Naive thymus-derived CD4-positive, alpha-beta T cell (primary cell): ENCODE measurements around the gene NELL2. TPM values are rescaled to one million over a fixed set of nuclear protein-coding genes. Genes with fewer than 3 reads are reported as not detected.

Experiments used
- ATAC-seq: fragments of 150-1000 bp; cut with Tn5 transposase; 2 replicates; pipeline ENCODE4 v1.10.0; 2021; ENCODE audit warnings: mild to moderate bottlenecking, moderate library complexity
- CTCF ChIA-PET: fragments of 350-600 bp; sonication (Branson Sonifier 250); formaldehyde crosslinking; loops from one replicate; lab custom pipeline; 2021; ENCODE audit warnings: antibody characterized with exemption; lab: Charles Lee
- POLR2A ChIA-PET: fragments of 350-600 bp; sonication (Branson Sonifier 250); formaldehyde crosslinking; loops from one replicate; lab custom pipeline; 2021; ENCODE audit warnings: antibody characterized with exemption, inconsistent platforms; lab: Charles Lee
- DNase-seq, 9 donors: peaks; one replicate each; pipeline versions ENCODE4 v3.0.0 to v3.0.0-alpha.2; 2020 to 2022; ENCODE audit warnings: mixed read lengths in 1 of 9
- H3K27ac ChIP-seq: one replicate; pipeline ENCODE4 v1.7.0; 2013; ENCODE audit warnings: mild to moderate bottlenecking, low read depth, low read length, moderate library complexity
- H3K27me3 ChIP-seq, 2 donors: one replicate each; pipeline ENCODE4 v1.7.0; 2013; ENCODE audit warnings: low read length in 2 of 2, mild to moderate bottlenecking in 2 of 2, moderate library complexity in 2 of 2; ENCODE audit not compliant: control insufficient read depth in 2 of 2, insufficient read depth in 2 of 2
- H3K36me3 ChIP-seq, 3 experiments: 1 replicate in 2 of 3; 2 replicates in 1 of 3; pipeline ENCODE4 v1.7.0; 2013; ENCODE audit warnings: low read length in 3 of 3, mild to moderate bottlenecking in 3 of 3, moderate library complexity in 1 of 3; ENCODE audit not compliant: insufficient read depth in 3 of 3, control insufficient read depth in 2 of 3
- H3K4me1 ChIP-seq, 2 donors: one replicate each; pipeline ENCODE4 v1.7.0; 2013; ENCODE audit warnings: low read length in 2 of 2, mild to moderate bottlenecking in 2 of 2, moderate library complexity in 1 of 2; ENCODE audit not compliant: control insufficient read depth in 2 of 2, insufficient read depth in 2 of 2
- H3K4me3 ChIP-seq: 2 replicates; pipeline ENCODE4 v1.7.0; 2013; ENCODE audit warnings: mild to moderate bottlenecking, low read length
- H3K9me3 ChIP-seq, 3 experiments: 1 replicate in 2 of 3; 2 replicates in 1 of 3; pipeline ENCODE4 v1.7.0; 2013; ENCODE audit warnings: low read length in 3 of 3; ENCODE audit not compliant: control insufficient read depth in 2 of 3
- H3K27ac Mint-ChIP-seq, 9 donors: one replicate each; pipeline ENCODE4 v1.8.0; 2020 to 2022; ENCODE audit warnings: mixed read lengths in 9 of 9, mild to moderate bottlenecking in 8 of 9, moderate library complexity in 5 of 9, inconsistent platforms in 2 of 9
- H3K27me3 Mint-ChIP-seq, 5 donors: one replicate each; pipeline ENCODE4 v1.8.0; 2021 to 2022; ENCODE audit warnings: mixed read lengths in 5 of 5, mild to moderate bottlenecking in 1 of 5
- H3K36me3 Mint-ChIP-seq, 5 donors: one replicate each; pipeline ENCODE4 v1.8.0; 2020 to 2022; ENCODE audit warnings: mixed read lengths in 5 of 5, mild to moderate bottlenecking in 3 of 5, inconsistent platforms in 1 of 5
- H3K4me1 Mint-ChIP-seq, 7 donors: one replicate each; pipeline ENCODE4 v1.8.0; 2020 to 2022; ENCODE audit warnings: mixed read lengths in 7 of 7, mild to moderate bottlenecking in 3 of 7, inconsistent platforms in 1 of 7
- H3K4me3 Mint-ChIP-seq, 10 donors: one replicate each; pipeline ENCODE4 v1.8.0; 2020 to 2022; ENCODE audit warnings: mild to moderate bottlenecking in 10 of 10, mixed read lengths in 10 of 10, moderate library complexity in 6 of 10, inconsistent platforms in 2 of 10
- H3K9me3 Mint-ChIP-seq, 11 donors: one replicate each; pipeline ENCODE4 v1.8.0; 2020 to 2022; ENCODE audit warnings: mixed read lengths in 11 of 11, mild to moderate bottlenecking in 4 of 11, inconsistent platforms in 1 of 11, moderate library complexity in 1 of 11
- intact Hi-C, 2 donors: fragments of 100-400 bp; cut with micrococcal nuclease; formaldehyde crosslinking; loops; one replicate each; pipeline ENCODE4 v1.15.1; 2023
- polyA plus RNA-seq, 2 donors: library from polyadenylated mRNA; unstranded; fragments of 300-500 nt; fragmentation: Illumina TruSeq; gene quantifications; one replicate each; pipeline ENCODE4 v1.2.3, GENCODE V29; 2021
- total RNA-seq, 6 experiments: library from RNA in 5 of 6; stranded (reverse) in 5 of 6; gene quantifications; 1 replicate in 5 of 6; 2 replicates in 1 of 6; pipeline ENCODE4 v1.2.3 and lab custom pipeline; 2021 to 2026

NELL2 gene
- total and polyA plus RNA-seq, 7 experiments from 2014 or later: 60.9 to 414 (median 228) TPM

DNA sequence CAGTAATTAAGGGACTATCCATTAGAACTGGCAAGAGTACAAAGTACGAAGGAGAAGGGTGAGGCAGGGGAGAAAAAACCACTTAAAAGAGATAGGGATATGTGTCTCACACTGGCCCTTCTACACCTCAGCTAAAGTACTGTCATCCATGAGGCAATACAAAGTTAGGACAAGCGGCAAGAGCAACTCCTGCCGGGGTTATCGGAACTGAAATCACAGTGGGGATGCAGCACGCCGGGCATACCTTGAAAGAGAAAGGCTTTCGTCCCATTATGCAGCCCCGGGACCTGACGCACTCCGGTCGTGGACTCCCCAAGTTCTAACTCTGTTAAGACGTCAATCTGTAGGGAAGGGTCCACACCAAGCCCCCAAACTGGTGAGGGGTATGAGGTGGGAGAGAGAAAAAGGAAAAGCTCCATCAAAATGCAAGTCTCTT, 1.1 kb downstream of the NELL2 start:
- Histone ChIP-seq H3K4me1 (peaks cover 7 to 12% of the 10 kb centered on the region in 2 donors), H3K36me3 (peaks cover 0 to 11% (median 0%) of the 10 kb centered on the region in 3 experiments), H3K27me3 (no peaks in the 10 kb centered on the region), H3K4me3 (peak overlapping the region; percentile 58), H3K27ac (peak overlapping the region; percentile 78), H3K9me3 (no peaks in the 10 kb centered on the region)
- ATAC-seq (peak; percentile 8), DNase-seq (peak in 8 of 9 donors; percentile 6 to 32 (median 25))
- Mint-ChIP-seq H3K4me1 (peaks cover 20 to 52% (median 41%) of the 10 kb centered on the region in 7 donors), H3K27ac (peak overlapping the region; percentile 82 to 95 (median 89)), H3K4me3 (peak overlapping the region; percentile 91 to 100 (median 96)), H3K9me3 (peaks cover under 1 to 30% (median 17%) of the 10 kb centered on the region in 11 donors), H3K36me3 (peaks cover 11 to 25% (median 12%) of the 10 kb centered on the region in 5 donors), H3K27me3 (peaks cover 0 to 44% (median 23%) of the 10 kb centered on the region in 5 donors)
- intact Hi-C loops: loop anchor here (1.0 to 5.0 kb wide), 8 partner anchors 11 to 343 kb away; no protein-coding TSS in a partner anchor
- POLR2A ChIA-PET: interaction anchor here (0.7 to 7.4 kb wide), 22 partner anchors 10 to 103 kb away, joined by 3 to 81 read pairs (median 6); no protein-coding TSS in a partner anchor
- CTCF ChIA-PET: interaction anchor here (0.6 to 7.5 kb wide), 12 partner anchors 12 to 111 kb away, joined by 3 to 99 read pairs (median 11); no protein-coding TSS in a partner anchor

DNA sequence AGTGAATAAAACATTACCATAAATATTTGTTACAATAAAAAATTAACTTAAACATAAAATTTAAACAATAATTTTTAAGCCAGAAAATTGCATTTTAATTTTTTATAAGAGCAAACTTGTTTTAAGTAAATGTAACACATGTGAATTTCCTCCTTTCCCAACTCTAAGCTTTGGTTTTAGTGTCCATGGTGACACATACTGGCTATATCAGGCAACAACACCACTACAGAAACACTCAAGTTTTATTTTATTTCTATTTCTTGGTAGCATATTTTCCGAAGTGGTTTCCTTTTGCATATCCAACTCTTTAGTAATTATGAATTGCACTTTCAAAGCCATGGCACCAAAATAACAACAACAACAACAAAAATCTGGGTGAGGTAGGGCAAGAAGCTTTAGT, 2.2 kb downstream of the NELL2 start:
- Mint-ChIP-seq H3K27me3 (peaks cover 0 to 38% (median 23%) of the 10 kb centered on the region in 5 donors), H3K4me1 (peaks cover 24 to 61% (median 52%) of the 10 kb centered on the region in 7 donors), H3K27ac (peak overlapping the region; percentile 66 to 95 (median 89)), H3K36me3 (peaks cover 14 to 36% (median 23%) of the 10 kb centered on the region in 5 donors), H3K4me3 (peak overlapping the region; percentile 91 to 100 (median 96)), H3K9me3 (peaks cover 0 to 27% (median 23%) of the 10 kb centered on the region in 11 donors)
- Histone ChIP-seq H3K4me3 (peak overlapping the region; percentile 58), H3K27me3 (no peaks in the 10 kb centered on the region), H3K27ac (peak overlapping the region; percentile 78), H3K9me3 (no peaks in the 10 kb centered on the region), H3K36me3 (peaks cover 0 to 11% (median 0%) of the 10 kb centered on the region in 3 experiments), H3K4me1 (peaks cover 7 to 12% of the 10 kb centered on the region in 2 donors)
- ChIA-PET CTCF (interaction anchor here (0.7 to 7.5 kb wide), 16 partner anchors 10 to 114 kb away, joined by 3 to 99 read pairs (median 6); no protein-coding TSS in a partner anchor), POLR2A (interaction anchor here (1.3 to 7.4 kb wide), 13 partner anchors 12 to 98 kb away, joined by 4 to 81 read pairs (median 9); no protein-coding TSS in a partner anchor)
- intact Hi-C loops: loop anchor here (1.0 to 2.0 kb wide), 6 partner anchors 10 to 100 kb away; no protein-coding TSS in a partner anchor
- ATAC-seq: peak; percentile 38
- peak in 7 of 9 donors; percentile 19 to 59 (median 35) for DNase-seq

DNA sequence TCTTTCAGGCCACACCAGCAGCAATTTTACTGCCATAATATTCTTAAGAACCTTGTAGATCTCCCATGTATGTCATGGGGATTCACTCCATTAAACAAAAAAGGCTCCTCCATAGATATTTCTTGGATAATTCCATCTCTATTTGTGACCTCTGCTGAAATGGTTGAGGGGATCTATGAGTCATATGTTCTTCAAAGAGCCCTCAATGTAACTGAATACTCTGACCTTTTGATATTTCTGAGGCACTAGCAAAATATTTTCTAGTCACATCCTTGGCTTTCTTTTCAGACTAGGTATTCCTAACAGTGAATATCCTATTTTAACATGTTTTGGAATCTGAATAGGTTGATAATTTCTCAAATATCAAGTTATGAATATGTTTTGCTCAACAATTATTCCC, 6.6 kb downstream of the NELL2 start:
- Mint-ChIP-seq H3K9me3 (peaks cover 2 to 58% (median 35%) of the 10 kb centered on the region in 11 donors), H3K27ac (peak overlapping the region in 6 of 9 donors; percentile 34 to 82 (median 58)), H3K36me3 (peaks cover 20 to 68% (median 52%) of the 10 kb centered on the region in 5 donors), H3K27me3 (peaks cover 0 to 19% (median 2%) of the 10 kb centered on the region in 5 donors), H3K4me3 (peak overlapping the region in 3 of 10 donors; percentile 40 to 91 (median 44)), H3K4me1 (peaks cover 11 to 70% (median 48%) of the 10 kb centered on the region in 7 donors)
- no peak for DNase-seq
- no peak for ATAC-seq
- Histone ChIP-seq H3K27ac (no peak overlapping the region), H3K4me3 (no peak overlapping the region), H3K9me3 (no peaks in the 10 kb centered on the region), H3K36me3 (no peaks in the 10 kb centered on the region), H3K4me1 (peaks cover 4 to 12% of the 10 kb centered on the region in 2 donors), H3K27me3 (no peaks in the 10 kb centered on the region)
- intact Hi-C loops: no loop called here
- CTCF ChIA-PET: no interaction called here
- POLR2A ChIA-PET: interaction anchor here (0.5 to 3.2 kb wide), 6 partner anchors 9 to 361 kb away, joined by 3 to 20 read pairs (median 4); no protein-coding TSS in a partner anchor

DNA sequence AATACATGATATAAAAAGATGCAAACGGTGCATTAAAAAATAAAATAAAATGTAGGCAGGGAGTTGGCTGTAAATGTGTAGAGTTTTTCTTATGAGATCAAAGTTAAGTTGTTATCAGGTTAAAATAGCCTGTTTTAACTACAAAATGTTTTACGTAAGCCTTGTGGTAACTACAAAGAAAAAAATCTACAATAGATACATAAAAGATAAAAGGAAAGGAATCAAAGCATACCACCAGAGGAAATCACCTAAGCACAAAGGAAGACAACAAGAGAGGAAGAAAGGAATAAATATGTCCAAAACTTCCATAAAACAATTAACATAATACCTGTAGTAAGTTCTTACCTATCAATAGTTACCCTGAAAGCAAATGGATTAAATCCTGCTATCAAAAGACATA, 12.2 kb downstream of the NELL2 start:
- Mint-ChIP-seq H3K27me3 (no peaks in the 10 kb centered on the region), H3K4me1 (peaks cover 7 to 78% (median 35%) of the 10 kb centered on the region in 7 donors), H3K9me3 (peaks cover 3 to 74% (median 34%) of the 10 kb centered on the region in 11 donors), H3K36me3 (peaks cover 12 to 67% (median 54%) of the 10 kb centered on the region in 5 donors), H3K27ac (peak overlapping the region; percentile 3 to 98 (median 76)), H3K4me3 (peak overlapping the region in 9 of 10 donors; percentile 2 to 62 (median 50))
- POLR2A ChIA-PET: interaction anchor here (0.6 to 3.5 kb wide), 13 partner anchors 10 to 52 kb away, joined by 3 to 21 read pairs (median 3); partner anchors contain the start of gene NELL2
- H3K4me3 ChIP-seq: no peak overlapping the region
- H3K27me3 ChIP-seq: no peaks in the 10 kb centered on the region
- ATAC-seq (peak; percentile 89), DNase-seq (peak in 6 of 9 donors; percentile 40 to 79 (median 68))
- CTCF ChIA-PET: interaction anchor here (0.8 to 1.3 kb wide), 3 partner anchors 10 to 52 kb away, joined by 3 to 5 read pairs (median 5); partner anchors contain the start of gene NELL2
- intact Hi-C loops: loop anchor here (1.0 kb wide), 2 partner anchors 10 to 16 kb away; no protein-coding TSS in a partner anchor
- peaks cover 7 to 34% of the 10 kb centered on the region in 2 donors for H3K4me1 ChIP-seq
- no peak overlapping the region for H3K27ac ChIP-seq
- H3K9me3 ChIP-seq: peaks cover 0 to 10% (median 0%) of the 10 kb centered on the region in 3 experiments
- H3K36me3 ChIP-seq: no peaks in the 10 kb centered on the region

DNA sequence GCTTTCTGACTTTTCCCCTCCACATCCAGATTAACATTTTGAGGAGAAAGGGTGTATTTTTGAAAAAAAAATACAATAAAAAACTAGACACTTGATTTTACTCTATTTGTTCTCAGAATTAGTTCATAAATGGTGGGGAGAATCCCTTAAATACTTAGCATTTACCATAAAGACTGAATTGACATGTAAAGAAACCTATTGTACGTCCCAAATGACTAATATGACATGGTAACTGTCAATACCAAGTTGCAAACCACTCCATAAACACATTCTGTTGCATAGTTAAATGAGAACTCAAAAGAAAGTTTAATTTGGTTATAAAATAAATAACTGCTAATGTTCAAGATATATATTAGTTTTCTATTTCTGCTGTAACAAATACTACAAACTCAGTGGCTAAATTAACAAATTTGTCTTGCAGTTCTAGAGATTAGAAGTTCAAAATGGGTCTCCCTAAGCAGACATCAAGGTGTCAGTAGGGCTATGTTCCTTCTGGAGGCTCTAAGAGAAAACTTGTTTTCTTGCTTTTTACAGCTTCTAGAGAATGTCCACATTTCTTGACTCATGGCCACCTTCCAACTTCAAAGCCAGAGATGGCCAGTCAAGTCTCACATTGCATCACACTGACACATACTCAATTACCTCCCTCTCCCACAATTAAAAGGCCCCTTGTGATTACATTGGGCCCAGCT, 16.0 kb downstream of the NELL2 start:
- Histone ChIP-seq H3K36me3 (no peaks in the 10 kb centered on the region), H3K9me3 (peaks cover 0 to 10% (median 0%) of the 10 kb centered on the region in 3 experiments), H3K27me3 (no peaks in the 10 kb centered on the region), H3K4me1 (peaks cover 17 to 45% of the 10 kb centered on the region in 2 donors), H3K27ac (no peak overlapping the region), H3K4me3 (no peak overlapping the region)
- no peaks in the 10 kb centered on the region for H3K27me3 Mint-ChIP-seq
- H3K4me1 Mint-ChIP-seq: peaks cover 27 to 91% (median 60%) of the 10 kb centered on the region in 7 donors
- no peak for ATAC-seq
- H3K27ac Mint-ChIP-seq: peak overlapping the region in 8 of 9 donors; percentile 32 to 98 (median 74)
- no peak for DNase-seq
- CTCF ChIA-PET: interaction anchor here (0.9 kb wide), 1 partner anchor 11 kb away, joined by 3 read pairs; no protein-coding TSS in a partner anchor
- POLR2A ChIA-PET: interaction anchor here (0.7 to 4.1 kb wide), 6 partner anchors 9 to 47 kb away, joined by 3 to 17 read pairs (median 4); no protein-coding TSS in a partner anchor
- intact Hi-C loops: no loop called here
- H3K9me3 Mint-ChIP-seq: peaks cover 3 to 41% (median 20%) of the 10 kb centered on the region in 11 donors
- peaks cover 6 to 52% (median 49%) of the 10 kb centered on the region in 5 donors for H3K36me3 Mint-ChIP-seq
- H3K4me3 Mint-ChIP-seq: peak overlapping the region in 4 of 10 donors; percentile 24 to 65 (median 44)
